Gastrocnemius medialis (tissue), 4 donors: ENCODE measurements around the gene RABEP2.

Experiments used
- POLR2A ChIP-seq, 2 donors: fragments of 450-650 bp; IDR thresholded peaks; one replicate each; pipeline ENCODE4 v1.6.1; 2017; ENCODE audit warnings: antibody characterized with exemption in 2 of 2, mild to moderate bottlenecking in 2 of 2, moderate library complexity in 2 of 2
- TF ChIP-seq, protein P1 (sequence below), 5 experiments: fragments of 450-650 bp in 3 of 5; fragments of 200-600 bp in 2 of 5; sonication (generic) in 2 of 5; IDR thresholded peaks in 4 of 5; conservative IDR thresholded peaks in 1 of 5; 1 replicate in 4 of 5; 2 replicates in 1 of 5; pipeline ENCODE4 v1.5.1; 2016 to 2019; ENCODE audit warnings: antibody characterized with exemption in 5 of 5, mild to moderate bottlenecking in 3 of 5, moderate library complexity in 3 of 5

DNA sequence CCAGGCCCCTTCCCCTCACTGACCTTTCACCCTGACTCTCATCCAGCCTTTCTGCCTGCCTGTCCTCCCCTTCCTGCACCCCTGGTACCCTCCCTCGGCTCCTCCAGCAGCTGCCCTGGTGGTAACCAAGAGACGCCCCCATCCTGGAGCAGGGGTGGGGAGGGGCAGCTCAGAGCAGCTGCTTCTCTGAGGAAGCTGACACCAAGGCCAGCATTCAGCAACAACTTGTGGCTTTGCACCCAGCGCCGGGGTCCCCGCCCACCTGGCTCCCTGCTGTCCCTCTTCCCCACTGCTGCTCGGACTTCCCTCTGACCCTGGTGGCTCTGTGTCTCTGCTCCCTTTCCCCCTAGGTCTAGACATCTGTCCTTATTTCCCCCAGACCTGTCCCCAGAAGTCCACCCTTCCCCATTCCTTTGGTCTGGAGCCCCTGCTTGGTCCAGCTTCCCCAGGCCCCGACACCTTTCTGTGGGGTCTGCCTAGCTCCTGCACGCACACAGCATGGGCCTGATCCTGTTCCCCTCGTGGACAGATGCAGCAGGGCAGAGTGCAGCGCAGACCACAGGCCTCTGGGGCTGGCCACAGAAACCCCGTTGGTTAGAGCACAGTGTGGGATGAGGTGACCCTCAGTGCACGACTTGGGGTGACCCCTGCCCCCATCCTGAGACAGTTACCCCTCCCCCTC is 47.9 kb downstream of the RABEP2 start:
- TF ChIP-seq, protein P1, sequence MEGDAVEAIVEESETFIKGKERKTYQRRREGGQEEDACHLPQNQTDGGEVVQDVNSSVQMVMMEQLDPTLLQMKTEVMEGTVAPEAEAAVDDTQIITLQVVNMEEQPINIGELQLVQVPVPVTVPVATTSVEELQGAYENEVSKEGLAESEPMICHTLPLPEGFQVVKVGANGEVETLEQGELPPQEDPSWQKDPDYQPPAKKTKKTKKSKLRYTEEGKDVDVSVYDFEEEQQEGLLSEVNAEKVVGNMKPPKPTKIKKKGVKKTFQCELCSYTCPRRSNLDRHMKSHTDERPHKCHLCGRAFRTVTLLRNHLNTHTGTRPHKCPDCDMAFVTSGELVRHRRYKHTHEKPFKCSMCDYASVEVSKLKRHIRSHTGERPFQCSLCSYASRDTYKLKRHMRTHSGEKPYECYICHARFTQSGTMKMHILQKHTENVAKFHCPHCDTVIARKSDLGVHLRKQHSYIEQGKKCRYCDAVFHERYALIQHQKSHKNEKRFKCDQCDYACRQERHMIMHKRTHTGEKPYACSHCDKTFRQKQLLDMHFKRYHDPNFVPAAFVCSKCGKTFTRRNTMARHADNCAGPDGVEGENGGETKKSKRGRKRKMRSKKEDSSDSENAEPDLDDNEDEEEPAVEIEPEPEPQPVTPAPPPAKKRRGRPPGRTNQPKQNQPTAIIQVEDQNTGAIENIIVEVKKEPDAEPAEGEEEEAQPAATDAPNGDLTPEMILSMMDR (IDR thresholded peaks at IDR 0.05 in 4 of 5, conservative IDR thresholded peaks at IDR 0.05 in 1 of 5) = no peak
- no peak for TF ChIP-seq POLR2A (IDR thresholded peaks at IDR 0.05)
